HEK293T (cell line): ENCODE results near the gene N4BP3.

Experiments used
- CTCF ChIA-PET: fragments of 350-600 bp; formaldehyde crosslinking; extraction: SDS; loops from one replicate; lab custom pipeline; 2021; ENCODE audit warnings: antibody characterized with exemption, inconsistent platforms; lab: Yijun Ruan, JAX
- POLR2A ChIA-PET: fragments of 350-600 bp; formaldehyde crosslinking; extraction: SDS; loops from one replicate; lab custom pipeline; 2020; ENCODE audit warnings: antibody characterized with exemption, inconsistent platforms; lab: Yijun Ruan, JAX
- DNase-seq: peaks from one replicate; pipeline ENCODE4 v3.0.0; 2012; ENCODE audit warnings: mixed read lengths; ENCODE audit errors: extremely low spot score
- ARNT ChIP-seq: fragments of 450-650 bp; IDR thresholded peaks from 2 replicates; pipeline ENCODE4 v1.6.1; 2017; ENCODE audit warnings: mild to moderate bottlenecking
- BHLHE40 ChIP-seq: fragments of 450-650 bp; IDR thresholded peaks from 2 replicates; pipeline ENCODE4 v1.6.1; 2016; ENCODE audit warnings: mild to moderate bottlenecking, moderate library complexity, borderline replicate concordance
- CTBP1 ChIP-seq: fragments of 450-650 bp; IDR thresholded peaks from 2 replicates; pipeline ENCODE4 v1.6.1; 2016; ENCODE audit warnings: borderline replicate concordance
- ELF4 ChIP-seq: fragments of 450-650 bp; IDR thresholded peaks from 2 replicates; pipeline ENCODE4 v1.6.1; 2017; ENCODE audit warnings: antibody characterized with exemption
- FOXA1 ChIP-seq: fragments of 450-650 bp; IDR thresholded peaks from 2 replicates; pipeline ENCODE4 v1.6.1; 2016; ENCODE audit warnings: mild to moderate bottlenecking
- FOXK2 ChIP-seq: fragments of 450-650 bp; IDR thresholded peaks from 2 replicates; pipeline ENCODE4 v1.6.1; 2016; ENCODE audit warnings: mild to moderate bottlenecking
- FOXM1 ChIP-seq: fragments of 450-650 bp; IDR thresholded peaks from 2 replicates; pipeline ENCODE4 v1.6.1; 2017; ENCODE audit warnings: mild to moderate bottlenecking, borderline replicate concordance
- HDGF ChIP-seq: fragments of 450-650 bp; IDR thresholded peaks from 2 replicates; pipeline ENCODE4 v1.6.1; 2017; ENCODE audit warnings: antibody characterized with exemption, borderline replicate concordance
- L3MBTL2 ChIP-seq: fragments of 450-650 bp; conservative IDR thresholded peaks from 2 replicates; pipeline ENCODE4 v1.6.1; 2016; ENCODE audit warnings: mild to moderate bottlenecking
- LEF1 ChIP-seq: fragments of 450-650 bp; IDR thresholded peaks from 2 replicates; pipeline ENCODE4 v1.6.1; 2017; ENCODE audit warnings: mild to moderate bottlenecking, borderline replicate concordance
- NFRKB ChIP-seq: fragments of 450-650 bp; IDR thresholded peaks from 2 replicates; pipeline ENCODE4 v1.6.1; 2016; ENCODE audit warnings: mild to moderate bottlenecking, moderate library complexity
- SP1 ChIP-seq: fragments of 450-650 bp; IDR thresholded peaks from 2 replicates; pipeline ENCODE4 v1.6.1; 2017
- SUZ12 ChIP-seq: fragments of 450-650 bp; IDR thresholded peaks from 2 replicates; pipeline ENCODE4 v1.6.1; 2016; ENCODE audit warnings: mild to moderate bottlenecking
- TARDBP ChIP-seq: fragments of 450-650 bp; IDR thresholded peaks from 2 replicates; pipeline ENCODE4 v1.6.1; 2016
- ZNF384 ChIP-seq: fragments of 450-650 bp; IDR thresholded peaks from 2 replicates; pipeline ENCODE4 v1.6.1; 2016
- TF ChIP-seq, protein P1 (sequence below): fragments of 450-650 bp; IDR thresholded peaks from 2 replicates; pipeline ENCODE4 v1.6.1; 2016

Gene N4BP3

DNA sequence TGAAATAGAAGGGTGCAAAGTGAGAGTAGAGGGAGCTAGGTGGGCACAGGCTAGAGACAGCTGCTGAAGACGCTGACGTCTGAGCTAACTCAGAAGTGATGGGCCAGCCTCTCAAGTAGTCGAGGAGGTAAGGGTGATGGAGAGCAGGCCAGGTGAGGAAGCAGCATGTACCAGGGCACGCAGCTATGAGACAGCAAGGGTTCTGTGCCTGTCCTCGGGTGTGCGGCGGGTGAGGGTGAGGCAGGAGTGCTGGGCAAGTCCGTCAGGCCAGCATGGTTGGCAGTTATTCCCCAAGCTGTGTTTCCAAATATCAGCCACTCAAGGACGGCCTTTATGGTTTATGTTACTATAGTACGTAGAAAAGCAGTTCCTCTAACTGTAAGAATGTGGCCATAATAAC lies 23.7 kb downstream of the N4BP3 start:
- TF ChIP-seq FOXM1 = no peak
- no peak for TF ChIP-seq ZNF384
- TF ChIP-seq, protein P1, sequence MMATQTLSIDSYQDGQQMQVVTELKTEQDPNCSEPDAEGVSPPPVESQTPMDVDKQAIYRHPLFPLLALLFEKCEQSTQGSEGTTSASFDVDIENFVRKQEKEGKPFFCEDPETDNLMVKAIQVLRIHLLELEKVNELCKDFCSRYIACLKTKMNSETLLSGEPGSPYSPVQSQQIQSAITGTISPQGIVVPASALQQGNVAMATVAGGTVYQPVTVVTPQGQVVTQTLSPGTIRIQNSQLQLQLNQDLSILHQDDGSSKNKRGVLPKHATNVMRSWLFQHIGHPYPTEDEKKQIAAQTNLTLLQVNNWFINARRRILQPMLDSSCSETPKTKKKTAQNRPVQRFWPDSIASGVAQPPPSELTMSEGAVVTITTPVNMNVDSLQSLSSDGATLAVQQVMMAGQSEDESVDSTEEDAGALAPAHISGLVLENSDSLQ = no peak
- POLR2A ChIA-PET = interaction anchor here (1.4 to 1.6 kb wide), 2 partner anchors 9 to 16 kb away, joined by 4 to 8 read pairs; partner anchors contain the start of gene NHP2
- no peak for DNase-seq
- CTCF ChIA-PET = no interaction called here

DNA sequence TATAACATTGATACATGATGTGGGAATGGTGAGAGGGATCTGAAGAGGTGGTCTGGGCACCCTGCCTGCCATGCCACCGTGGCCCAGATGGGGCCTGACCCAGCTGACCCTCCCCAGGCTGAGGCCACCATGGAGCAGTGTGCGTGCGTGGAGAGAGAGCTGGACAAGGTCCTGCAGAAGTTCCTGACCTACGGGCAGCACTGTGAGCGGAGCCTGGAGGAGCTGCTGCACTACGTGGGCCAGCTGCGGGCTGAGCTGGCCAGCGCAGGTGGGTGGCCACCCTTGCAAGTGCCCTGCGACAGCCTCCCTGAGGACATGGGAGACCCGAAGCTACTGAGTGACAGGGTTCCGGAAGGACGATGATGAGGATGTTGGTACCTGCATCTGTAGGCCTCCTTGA lies 24.7 kb downstream of the N4BP3 start:
- TF ChIP-seq FOXK2 (no peak), HDGF (no peak), ELF4 (no peak), FOXA1 (no peak), BHLHE40 (no peak), TARDBP (no peak), LEF1 (no peak), NFRKB (no peak), L3MBTL2 (no peak), SUZ12 (no peak), ZNF384 (no peak), ARNT (no peak), FOXM1 (no peak), CTBP1 (no peak), SP1 (no peak)
- TF ChIP-seq, protein P1 = no peak
- ChIA-PET POLR2A (interaction anchor here (1.2 to 1.6 kb wide), 2 partner anchors 15 to 61 kb away, joined by 4 to 8 read pairs; partner anchors contain the start of gene NHP2), CTCF (no interaction called here)
- DNase-seq = no peak

DNA sequence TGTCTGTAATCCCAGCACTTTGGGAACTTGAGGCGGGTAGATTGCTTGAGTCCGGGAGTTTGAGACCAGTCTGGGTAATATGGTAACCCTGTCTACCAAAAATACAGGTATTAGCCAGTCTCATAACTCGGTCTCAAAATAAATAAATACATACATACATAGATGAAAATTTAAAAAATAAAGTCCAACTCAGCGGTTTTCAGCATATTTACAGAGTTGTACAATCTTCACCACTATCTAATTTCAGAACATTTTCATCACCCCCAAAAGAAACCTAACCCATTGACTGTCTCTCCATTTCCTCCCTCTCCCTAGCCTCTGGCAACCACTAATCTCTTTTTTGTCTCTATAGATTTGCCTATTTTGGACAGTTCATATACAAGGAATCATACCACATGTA lies 28.2 kb downstream of the N4BP3 start:
- no peak for DNase-seq
- ChIA-PET POLR2A (no interaction called here), CTCF (no interaction called here)
- TF ChIP-seq, protein P1 = no peak
- TF ChIP-seq NFRKB = no peak

DNA sequence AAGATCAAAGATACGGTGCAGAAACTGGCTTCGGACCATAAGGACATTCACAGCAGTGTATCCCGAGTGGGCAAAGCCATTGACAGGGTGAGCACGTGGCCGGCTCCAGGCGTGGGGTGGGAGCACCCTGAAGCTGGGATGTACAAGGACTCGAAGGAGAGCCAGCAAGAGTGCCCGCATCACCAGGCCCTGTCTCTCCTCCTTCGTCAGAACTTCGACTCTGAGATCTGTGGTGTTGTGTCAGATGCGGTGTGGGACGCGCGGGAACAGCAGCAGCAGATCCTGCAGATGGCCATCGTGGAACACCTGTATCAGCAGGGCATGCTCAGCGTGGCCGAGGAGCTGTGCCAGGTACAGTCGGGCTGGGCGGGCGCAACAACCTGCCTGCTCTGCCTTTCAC lies 29.3 kb downstream of the N4BP3 start:
- TF ChIP-seq LEF1 (no peak), FOXK2 (no peak), ARNT (no peak), SP1 (no peak), L3MBTL2 (no peak), SUZ12 (no peak), FOXA1 (no peak), ZNF384 (no peak), HDGF (no peak), CTBP1 (no peak), FOXM1 (no peak), NFRKB (no peak), ELF4 (no peak), BHLHE40 (no peak), TARDBP (no peak)
- TF ChIP-seq, protein P1 = no peak
- ChIA-PET CTCF (interaction anchor here (0.6 to 2.6 kb wide), 2 partner anchors 10 to 67 kb away, joined by 5 to 13 read pairs; no protein-coding TSS in a partner anchor), POLR2A (interaction anchor here (0.9 to 2.5 kb wide), 3 partner anchors 11 to 65 kb away, joined by 4 to 8 read pairs (median 6); partner anchors contain the start of gene NHP2)
- DNase-seq = no peak

DNA sequence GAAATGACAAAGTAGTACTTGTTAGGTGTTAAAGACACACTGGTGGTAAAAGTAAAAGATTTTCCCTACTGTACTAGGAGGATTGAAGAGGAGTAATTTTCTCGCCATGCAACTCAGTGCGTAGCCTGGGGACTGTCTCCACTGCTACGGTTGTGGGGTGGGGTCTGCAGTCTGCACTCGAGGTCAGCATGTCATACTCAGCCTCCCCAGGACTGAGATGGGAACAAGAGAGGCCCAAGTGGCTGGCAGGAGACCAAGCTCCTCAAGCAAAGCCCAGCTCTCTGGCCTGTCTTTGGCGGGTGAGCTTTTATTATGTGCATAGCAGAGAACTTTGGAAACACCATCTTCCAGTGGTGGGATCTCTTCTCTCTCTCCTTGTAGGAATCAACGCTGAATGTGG lies 29.9 kb downstream of the N4BP3 start:
- ChIA-PET POLR2A (interaction anchor here (2.1 to 2.5 kb wide), 2 partner anchors 10 to 12 kb away, joined by 6 to 8 read pairs; partner anchors contain the start of gene NHP2), CTCF (interaction anchor here (2.6 kb wide), 1 partner anchor 67 kb away, joined by 13 read pairs; no protein-coding TSS in a partner anchor)
- TF ChIP-seq, protein P1 = no peak
- TF ChIP-seq LEF1 = no peak
- TF ChIP-seq ARNT = no peak
- TF ChIP-seq SUZ12 = no peak
- no peak for TF ChIP-seq NFRKB
- no peak for TF ChIP-seq FOXK2
- TF ChIP-seq ZNF384 = no peak
- no peak for TF ChIP-seq HDGF
- TF ChIP-seq FOXA1 = no peak
- TF ChIP-seq L3MBTL2 = no peak
- TF ChIP-seq SP1 = no peak
- no peak for TF ChIP-seq CTBP1
- no peak for TF ChIP-seq FOXM1
- TF ChIP-seq ELF4 = no peak
- no peak for TF ChIP-seq BHLHE40
- no peak for TF ChIP-seq TARDBP
- no peak for DNase-seq
